ENCODE data around the gene HDAC7.

HDAC7 gene

GRCh38 chr12:47779301-47779942, 40.3 kb downstream of the HDAC7 start:
- Histone ChIP-seq H3K9me3 (replicated peaks; ENCODE audit: low read length) (no peaks in the 10 kb centered on the region), H3K9ac (ENCODE audit: low read depth, low read length) (no peak overlapping the region), H3K4me3 (ENCODE audit: low read length) (no peak overlapping the region), H3K4me2 (ENCODE audit: low read length) (no peak overlapping the region), H3K27me3 (ENCODE audit: control insufficient read depth, insufficient read depth, low read length) (no peaks in the 10 kb centered on the region), H3K36me3 (ENCODE audit: insufficient read depth, low read length) (peaks cover 35% of the 10 kb centered on the region), H3K4me1 (ENCODE audit: control insufficient read depth, insufficient read depth, low read length) (peaks cover 45% of the 10 kb centered on the region)

DNA sequence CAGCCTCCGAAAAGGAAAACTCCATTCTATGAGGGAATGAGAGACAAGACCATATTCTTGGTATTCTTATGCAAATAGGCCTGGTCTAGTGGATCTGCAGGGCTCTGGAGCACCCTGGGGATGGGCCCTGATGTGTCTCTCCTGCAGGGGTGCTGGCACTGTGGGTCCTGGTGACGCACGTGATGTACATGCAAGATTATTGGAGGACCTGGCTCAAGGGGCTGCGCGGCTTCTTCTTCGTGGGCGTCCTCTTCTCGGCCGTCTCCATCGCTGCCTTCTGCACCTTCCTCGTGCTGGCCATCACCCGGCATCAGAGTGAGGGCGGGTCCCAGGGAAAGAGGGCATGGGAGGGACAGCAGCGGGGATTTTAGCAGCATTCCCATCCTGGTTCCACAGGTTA, 40.8 kb downstream of the HDAC7 start:
- no peaks in the 10 kb centered on the region for H3K9me3 ChIP-seq (replicated peaks; ENCODE audit: low read length)
- H3K4me3 ChIP-seq (ENCODE audit: low read length): no peak overlapping the region
- no peaks in the 10 kb centered on the region for H3K27me3 ChIP-seq (ENCODE audit: control insufficient read depth, insufficient read depth, low read length)
- H3K4me1 ChIP-seq (ENCODE audit: control insufficient read depth, insufficient read depth, low read length): peaks cover 47% of the 10 kb centered on the region
- H3K36me3 ChIP-seq (ENCODE audit: insufficient read depth, low read length): peaks cover 29% of the 10 kb centered on the region
- H3K9ac ChIP-seq (ENCODE audit: low read depth, low read length): no peak overlapping the region
- no peak overlapping the region for H3K4me2 ChIP-seq (ENCODE audit: low read length)

GRCh38 chr12:47777741-47778558, 41.8 kb downstream of the HDAC7 start:
- no peaks in the 10 kb centered on the region for H3K9me3 ChIP-seq (replicated peaks; ENCODE audit: low read length)
- no peak overlapping the region for H3K4me3 ChIP-seq (ENCODE audit: low read length)
- peaks cover 20% of the 10 kb centered on the region for H3K36me3 ChIP-seq (ENCODE audit: insufficient read depth, low read length)
- H3K4me1 ChIP-seq (ENCODE audit: control insufficient read depth, insufficient read depth, low read length): peaks cover 51% of the 10 kb centered on the region
- no peak overlapping the region for H3K4me2 ChIP-seq (ENCODE audit: low read length)
- no peaks in the 10 kb centered on the region for H3K27me3 ChIP-seq (ENCODE audit: control insufficient read depth, insufficient read depth, low read length)
- no peak overlapping the region for H3K9ac ChIP-seq (ENCODE audit: low read depth, low read length)

DNA sequence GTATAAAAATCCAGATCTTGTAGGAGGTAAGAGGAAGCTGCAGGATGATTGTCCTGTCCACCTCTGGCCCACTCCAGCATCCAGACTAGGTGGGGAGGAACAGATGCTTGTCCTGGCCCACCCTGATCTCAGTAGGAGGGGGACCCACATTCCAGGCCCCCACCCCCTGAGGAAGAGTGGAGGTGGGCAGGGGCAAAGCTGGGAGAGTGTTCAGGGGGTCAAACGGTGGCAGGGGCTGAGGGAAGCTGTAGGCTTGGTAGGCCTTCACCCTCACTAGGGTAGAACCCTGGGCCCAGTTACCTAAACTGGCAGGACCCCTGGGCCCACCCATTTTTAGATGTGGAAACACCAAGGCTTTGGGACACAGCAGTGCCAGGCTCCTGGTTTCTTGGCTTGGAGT, 42.6 kb downstream of the HDAC7 start:
- H3K27me3 ChIP-seq (ENCODE audit: control insufficient read depth, insufficient read depth, low read length): no peaks in the 10 kb centered on the region
- peaks cover 51% of the 10 kb centered on the region for H3K4me1 ChIP-seq (ENCODE audit: control insufficient read depth, insufficient read depth, low read length)
- peaks cover 12% of the 10 kb centered on the region for H3K36me3 ChIP-seq (ENCODE audit: insufficient read depth, low read length)
- peak overlapping the region; percentile 31 for H3K9ac ChIP-seq (ENCODE audit: low read depth, low read length)
- no peaks in the 10 kb centered on the region for H3K9me3 ChIP-seq (replicated peaks; ENCODE audit: low read length)
- peak overlapping the region; percentile 14 for H3K4me3 ChIP-seq (ENCODE audit: low read length)
- H3K4me2 ChIP-seq (ENCODE audit: low read length): no peak overlapping the region

DNA sequence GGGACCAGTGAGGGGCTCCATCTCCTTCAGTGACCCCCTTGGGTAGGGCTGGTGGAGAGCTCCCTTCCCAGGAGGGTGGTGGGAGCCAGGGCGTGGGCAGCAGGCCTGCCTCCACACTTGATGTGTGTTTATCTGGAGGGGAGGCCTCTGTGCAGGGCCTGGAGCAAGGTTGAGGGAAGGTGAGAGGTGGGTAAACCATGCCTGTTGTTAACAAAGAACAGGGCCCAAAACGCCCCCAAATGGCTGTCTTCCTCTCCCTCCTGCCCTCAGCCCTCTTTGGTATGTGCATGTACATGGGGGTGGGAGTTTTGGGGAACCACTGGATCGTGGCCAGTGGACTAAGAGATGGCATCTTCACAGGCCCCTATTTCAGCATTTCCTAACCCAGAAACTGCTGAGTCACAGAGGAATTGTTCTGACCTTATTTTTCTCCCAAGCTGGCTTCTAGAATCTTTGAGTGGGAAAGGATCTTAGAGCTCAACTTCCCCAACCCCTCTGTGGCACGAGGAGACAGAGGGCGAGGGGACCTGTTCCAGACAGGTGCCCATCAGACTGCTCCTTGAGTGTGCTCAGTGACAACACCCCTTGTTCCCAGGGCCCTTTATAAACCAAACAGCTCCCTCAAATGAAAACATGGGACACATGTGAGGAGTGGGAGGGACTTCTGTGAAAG, 43.1 kb downstream of the HDAC7 start:
- no peaks in the 10 kb centered on the region for H3K27me3 ChIP-seq (ENCODE audit: control insufficient read depth, insufficient read depth, low read length)
- no peak overlapping the region for H3K4me2 ChIP-seq (ENCODE audit: low read length)
- H3K4me1 ChIP-seq (ENCODE audit: control insufficient read depth, insufficient read depth, low read length): peaks cover 51% of the 10 kb centered on the region
- H3K9ac ChIP-seq (ENCODE audit: low read depth, low read length): peak overlapping the region; percentile 36
- H3K9me3 ChIP-seq (replicated peaks; ENCODE audit: low read length): no peaks in the 10 kb centered on the region
- H3K4me3 ChIP-seq (ENCODE audit: low read length): no peak overlapping the region
- H3K36me3 ChIP-seq (ENCODE audit: insufficient read depth, low read length): peaks cover 6% of the 10 kb centered on the region

- H3K4me2 ChIP-seq (ENCODE audit: low read length): peak overlapping the region; percentile 50
- H3K4me1 ChIP-seq (ENCODE audit: control insufficient read depth, insufficient read depth, low read length): peaks cover 52% of the 10 kb centered on the region
- H3K36me3 ChIP-seq (ENCODE audit: insufficient read depth, low read length): no peaks in the 10 kb centered on the region
- no peaks in the 10 kb centered on the region for H3K9me3 ChIP-seq (replicated peaks; ENCODE audit: low read length)
- no peaks in the 10 kb centered on the region for H3K27me3 ChIP-seq (ENCODE audit: control insufficient read depth, insufficient read depth, low read length)
- H3K9ac ChIP-seq (ENCODE audit: low read depth, low read length): no peak overlapping the region
- H3K4me3 ChIP-seq (ENCODE audit: low read length): no peak overlapping the region
Measured at GRCh38 chr12:47775100-47775911, 44.4 kb downstream of the HDAC7 start.

GRCh38 chr12:47774663-47775062, 45.0 kb downstream of the HDAC7 start:
- no peaks in the 10 kb centered on the region for H3K36me3 ChIP-seq (ENCODE audit: insufficient read depth, low read length)
- H3K4me1 ChIP-seq (ENCODE audit: control insufficient read depth, insufficient read depth, low read length): peaks cover 57% of the 10 kb centered on the region
- no peak overlapping the region for H3K9ac ChIP-seq (ENCODE audit: low read depth, low read length)
- no peak overlapping the region for H3K4me2 ChIP-seq (ENCODE audit: low read length)
- no peak overlapping the region for H3K4me3 ChIP-seq (ENCODE audit: low read length)
- no peaks in the 10 kb centered on the region for H3K27me3 ChIP-seq (ENCODE audit: control insufficient read depth, insufficient read depth, low read length)
- no peaks in the 10 kb centered on the region for H3K9me3 ChIP-seq (replicated peaks; ENCODE audit: low read length)

DNA sequence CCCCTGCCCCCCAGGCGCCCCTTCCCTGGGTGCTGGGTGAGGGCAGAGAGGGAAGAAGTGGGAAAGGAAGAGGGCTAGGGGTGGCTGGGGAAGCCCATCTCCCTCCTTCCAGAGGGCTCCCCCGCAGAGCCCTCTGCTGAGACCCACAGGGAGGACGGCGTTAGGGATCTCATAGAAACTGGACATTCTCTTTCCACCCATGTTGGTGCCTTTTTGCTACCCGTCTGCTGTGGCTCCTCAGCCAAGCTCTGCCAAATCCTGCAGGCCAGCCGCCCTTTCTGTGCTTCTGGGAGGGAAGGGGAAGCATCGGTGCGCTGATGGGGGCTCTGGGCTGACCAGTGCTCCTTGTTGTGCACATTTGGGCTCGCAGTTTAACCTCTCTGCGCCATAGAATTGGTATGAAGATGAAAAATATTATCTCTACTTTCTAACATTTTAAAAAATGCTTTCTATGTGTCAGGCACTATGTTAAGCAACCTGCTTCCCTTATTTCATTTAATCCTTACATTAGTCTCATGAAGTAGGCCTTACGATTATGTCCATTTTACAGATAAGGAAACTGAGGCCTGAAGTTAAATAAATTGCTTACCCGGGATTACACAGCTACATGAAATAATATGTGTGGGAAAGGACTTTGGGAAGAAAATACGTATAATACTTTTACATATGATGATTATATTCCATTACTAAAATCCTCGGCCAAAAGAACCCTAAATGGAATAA, 45.7 kb downstream of the HDAC7 start:
- Histone ChIP-seq H3K4me1 (ENCODE audit: control insufficient read depth, insufficient read depth, low read length) (peaks cover 57% of the 10 kb centered on the region), H3K4me2 (ENCODE audit: low read length) (peak overlapping the region; percentile 93), H3K4me3 (ENCODE audit: low read length) (peak overlapping the region; percentile 83), H3K9ac (ENCODE audit: low read depth, low read length) (peak overlapping the region; percentile 76), H3K9me3 (replicated peaks; ENCODE audit: low read length) (no peaks in the 10 kb centered on the region), H3K27me3 (ENCODE audit: control insufficient read depth, insufficient read depth, low read length) (no peaks in the 10 kb centered on the region), H3K36me3 (ENCODE audit: insufficient read depth, low read length) (no peaks in the 10 kb centered on the region)

DNA sequence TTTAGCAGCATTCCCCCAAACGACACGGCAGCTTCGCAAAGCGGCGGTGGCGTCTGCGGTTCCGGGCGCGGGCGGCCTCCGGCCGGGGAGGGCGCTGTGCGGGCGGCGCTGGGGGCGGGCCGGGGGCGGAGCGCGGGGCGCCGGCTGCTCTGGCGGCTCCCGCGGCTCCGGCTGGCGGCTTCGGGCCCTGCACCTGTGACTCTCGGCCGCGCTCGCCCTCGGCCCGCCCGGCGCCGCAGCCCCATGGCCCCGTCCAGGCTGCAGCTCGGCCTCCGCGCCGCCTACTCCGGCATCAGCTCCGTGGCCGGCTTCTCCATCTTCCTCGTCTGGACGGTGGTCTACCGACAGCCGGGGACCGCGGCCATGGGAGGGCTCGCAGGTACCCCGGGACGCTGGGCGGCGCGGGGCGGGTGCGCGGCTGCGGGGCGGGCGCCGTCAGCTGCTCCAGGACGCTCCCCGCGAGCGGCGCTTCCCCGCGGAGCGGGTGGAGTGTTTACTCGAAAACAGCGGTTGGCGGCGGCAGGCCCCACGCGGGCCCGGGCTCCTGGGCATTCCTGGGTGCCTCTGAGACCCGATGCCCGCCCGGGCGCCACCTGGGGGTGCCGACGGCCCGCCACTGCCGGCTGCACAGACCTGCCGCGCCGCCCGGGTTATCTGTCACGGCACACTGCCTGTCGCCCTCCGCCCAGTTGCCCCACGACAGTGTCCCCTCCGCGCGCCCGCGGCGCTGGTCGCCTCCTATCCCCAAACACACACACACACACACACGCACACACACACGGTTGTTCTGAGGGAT, 46.4 kb downstream of the HDAC7 start, which contains the start of gene SLC48A1:
SLC48A1 (plus strand) TSS at position 177 of the 796 bp plus-strand sequence; CDS start at position 244, 67 bp downstream.
- Histone ChIP-seq H3K4me3 (ENCODE audit: low read length) (peak within 1 kb of the TSS; percentile 83), H3K9me3 (replicated peaks; ENCODE audit: low read length) (no peaks in the 10 kb centered on the region), H3K27me3 (ENCODE audit: control insufficient read depth, insufficient read depth, low read length) (no peaks in the 10 kb centered on the region), H3K36me3 (ENCODE audit: insufficient read depth, low read length) (no peaks in the 10 kb centered on the region), H3K4me2 (ENCODE audit: low read length) (peak within 1 kb of the TSS; percentile 93), H3K4me1 (ENCODE audit: control insufficient read depth, insufficient read depth, low read length) (peaks cover 56% of the 10 kb centered on the region), H3K9ac (ENCODE audit: low read depth, low read length) (peak within 1 kb of the TSS; percentile 76)

- H3K4me1 ChIP-seq (ENCODE audit: control insufficient read depth, insufficient read depth, low read length): peaks cover 53% of the 10 kb centered on the region
- H3K4me3 ChIP-seq (ENCODE audit: low read length): peak overlapping the region; percentile 83
- no peaks in the 10 kb centered on the region for H3K36me3 ChIP-seq (ENCODE audit: insufficient read depth, low read length)
- H3K9me3 ChIP-seq (replicated peaks; ENCODE audit: low read length): no peaks in the 10 kb centered on the region
- H3K9ac ChIP-seq (ENCODE audit: low read depth, low read length): peak overlapping the region; percentile 76
- H3K4me2 ChIP-seq (ENCODE audit: low read length): peak overlapping the region; percentile 93
- H3K27me3 ChIP-seq (ENCODE audit: control insufficient read depth, insufficient read depth, low read length): no peaks in the 10 kb centered on the region
Measured at GRCh38 chr12:47772738-47773061, 47.0 kb downstream of the HDAC7 start.

Data from skeletal muscle satellite cell (primary cell).